GM23338 (cell line): ENCODE data around the gene EVC. TPM values are rescaled to one million over a fixed set of nuclear protein-coding genes. Genes with fewer than 3 reads are reported as not detected.
A peak's percentile ranks its signal among the peaks of the same experiment; 100 is the strongest.

Source experiments
- ATAC-seq: fragments of 200-7000 bp; cut with Tn5 transposase; 3 replicates; pipeline ENCODE4 v1.9.1; 2020
- DNase-seq: peaks from one replicate; pipeline ENCODE4 v3.0.0-alpha.2; 2015; ENCODE audit warnings: low spot score
- H2AFZ ChIP-seq: fragments of 200-600 bp; sonication (generic); 2 replicates; pipeline ENCODE4 v1.8.0; 2016; ENCODE audit warnings: antibody characterized with exemption, mild to moderate bottlenecking, moderate library complexity
- H3F3A ChIP-seq: fragments of 200-600 bp; sonication (generic); replicated peaks from 2 replicates; pipeline ENCODE4 v1.8.0; 2017; ENCODE audit warnings: antibody characterized with exemption, mixed run types, low read depth
- H3K27ac ChIP-seq: fragments of 200-600 bp; sonication (generic); 2 replicates; pipeline ENCODE4 v1.6.1; 2016; ENCODE audit warnings: low read depth
- H3K27me3 ChIP-seq: fragments of 200-600 bp; sonication (generic); 2 replicates; pipeline ENCODE4 v1.8.0; 2016; ENCODE audit warnings: mild to moderate bottlenecking, mixed run types, moderate library complexity; ENCODE audit not compliant: insufficient read depth
- H3K36me3 ChIP-seq: fragments of 200-600 bp; sonication (generic); 2 replicates; pipeline ENCODE4 v1.8.0; 2016; ENCODE audit warnings: mild to moderate bottlenecking; ENCODE audit not compliant: insufficient read depth
- H3K4me1 ChIP-seq: fragments of 200-600 bp; sonication (generic); 2 replicates; pipeline ENCODE4 v1.8.0; 2016; ENCODE audit warnings: mild to moderate bottlenecking, moderate library complexity; ENCODE audit not compliant: insufficient read depth
- H3K4me2 ChIP-seq: fragments of 200-600 bp; sonication (generic); 2 replicates; pipeline ENCODE4 v1.7.1; 2017; ENCODE audit warnings: mixed run types
- H3K4me3 ChIP-seq: fragments of 200-600 bp; sonication (generic); 2 replicates; pipeline ENCODE4 v1.6.1; 2016; ENCODE audit warnings: mixed run types
- H3K79me2 ChIP-seq: fragments of 200-600 bp; sonication (generic); replicated peaks from 2 replicates; pipeline ENCODE4 v1.8.0; 2017; ENCODE audit warnings: mild to moderate bottlenecking; ENCODE audit not compliant: insufficient read depth
- H3K9me2 ChIP-seq: fragments of 200-600 bp; sonication (generic); 2 replicates; pipeline ENCODE4 v1.8.0; 2017; ENCODE audit not compliant: insufficient read depth
- H4K20me1 ChIP-seq: fragments of 200-600 bp; sonication (generic); replicated peaks from 2 replicates; pipeline ENCODE4 v1.8.0; 2017; ENCODE audit warnings: mild to moderate bottlenecking; ENCODE audit not compliant: insufficient read depth
- H3K27ac Mint-ChIP-seq: 2 replicates; pipeline ENCODE4 v1.8.0; 2020; ENCODE audit warnings: inconsistent platforms, mild to moderate bottlenecking, moderate library complexity, mixed read lengths
- H3K27me3 Mint-ChIP-seq: 3 replicates; pipeline ENCODE4 v1.8.0; 2022; ENCODE audit warnings: low read depth, mild to moderate bottlenecking, moderate library complexity, mixed read lengths, inconsistent platforms; ENCODE audit not compliant: insufficient read depth, poor library complexity
- H3K36me3 Mint-ChIP-seq: 3 replicates; pipeline ENCODE4 v1.8.0; 2021; ENCODE audit warnings: low read depth, mild to moderate bottlenecking, inconsistent platforms, moderate library complexity, mixed read lengths
- H3K4me1 Mint-ChIP-seq: 3 replicates; pipeline ENCODE4 v1.8.0; 2020; ENCODE audit warnings: mild to moderate bottlenecking, inconsistent platforms, mixed read lengths
- H3K4me3 Mint-ChIP-seq: 3 replicates; pipeline ENCODE4 v1.8.0; 2021; ENCODE audit warnings: moderate library complexity, mild to moderate bottlenecking, inconsistent platforms, mixed read lengths
- H3K9me3 Mint-ChIP-seq: 3 replicates; pipeline ENCODE4 v1.8.0; 2020; ENCODE audit warnings: moderate library complexity, mild to moderate bottlenecking, inconsistent platforms, mixed read lengths
- CREB1 ChIP-seq: fragments of 250-450 bp; sonication (Bioruptor Pico); IDR thresholded peaks from 2 replicates; pipeline ENCODE4 v1.5.0; 2020; ENCODE audit warnings: low read depth, mild to moderate bottlenecking, moderate library complexity
- EZH2 ChIP-seq: fragments of 200-600 bp; sonication (generic); IDR thresholded peaks from one replicate; pipeline ENCODE4 v1.8.0; 2017; ENCODE audit warnings: antibody characterized with exemption, mild to moderate bottlenecking, low read depth; ENCODE audit not compliant: unreplicated experiment
- EZH2phosphoT487 ChIP-seq: fragments of 200-600 bp; sonication (generic); IDR thresholded peaks from one replicate; pipeline ENCODE4 v1.8.1; 2018; ENCODE audit warnings: antibody characterized with exemption; ENCODE audit not compliant: unreplicated experiment
- JUNB ChIP-seq: IDR thresholded peaks from one replicate; pipeline ENCODE4 v1.6.1; 2016; ENCODE audit warnings: antibody characterized with exemption; ENCODE audit not compliant: unreplicated experiment
- NANOG ChIP-seq: IDR thresholded peaks from 2 replicates; pipeline ENCODE4 v1.6.1; 2016; ENCODE audit warnings: antibody characterized with exemption, borderline replicate concordance
- POLR2AphosphoS5 ChIP-seq: IDR thresholded peaks from 2 replicates; pipeline ENCODE4 v1.6.1; 2016; ENCODE audit warnings: antibody characterized with exemption, low read depth
- ZNF114 ChIP-seq: fragments of 250-450 bp; sonication (Bioruptor Pico); IDR thresholded peaks from 2 replicates; pipeline ENCODE4 v1.5.0; 2020; ENCODE audit warnings: mild to moderate bottlenecking, moderate library complexity
- ZNF331 ChIP-seq: fragments of 250-450 bp; sonication (Bioruptor Pico); IDR thresholded peaks from 2 replicates; pipeline ENCODE4 v1.5.0; 2020; ENCODE audit warnings: low read depth, mild to moderate bottlenecking, moderate library complexity
- polyA plus RNA-seq: library from polyadenylated mRNA; unstranded; fragments of >200 nt; fragmentation: Nextera tagmentation; extraction: Ambion mirVana; gene quantifications from 2 replicates; pipeline ENCODE4 v1.2.1, GENCODE V29; 2016
- total RNA-seq: library from RNA; depleted of rRNA; stranded (reverse); fragments of >200 nt; shearing (Covaris generic); gene quantifications from 2 replicates; pipeline ENCODE4 v1.2.3, GENCODE V29; 2014
- TF ChIP-seq, protein P1 (sequence below), 2 experiments: fragments of 200-600 bp in 1 of 2; sonication (generic) in 1 of 2; conservative IDR thresholded peaks; 2 replicates each; pipeline versions ENCODE4 v1.5.1 to v1.6.1; 2016 to 2017; ENCODE audit warnings: antibody characterized with exemption in 2 of 2, low read depth in 2 of 2, mild to moderate bottlenecking in 2 of 2, moderate library complexity in 1 of 2
- TF ChIP-seq, protein P2 (sequence below): IDR thresholded peaks from one replicate; pipeline ENCODE4 v1.6.1; 2018; ENCODE audit warnings: antibody characterized with exemption; ENCODE audit not compliant: unreplicated experiment
- TF ChIP-seq, protein P3 (sequence below): IDR thresholded peaks from 2 replicates; pipeline ENCODE4 v1.6.1; 2016; ENCODE audit warnings: antibody characterized with exemption

Gene EVC
- total and polyA plus RNA-seq, 2 experiments from 2014 or later = 1.7 to 12.8 TPM

DNA sequence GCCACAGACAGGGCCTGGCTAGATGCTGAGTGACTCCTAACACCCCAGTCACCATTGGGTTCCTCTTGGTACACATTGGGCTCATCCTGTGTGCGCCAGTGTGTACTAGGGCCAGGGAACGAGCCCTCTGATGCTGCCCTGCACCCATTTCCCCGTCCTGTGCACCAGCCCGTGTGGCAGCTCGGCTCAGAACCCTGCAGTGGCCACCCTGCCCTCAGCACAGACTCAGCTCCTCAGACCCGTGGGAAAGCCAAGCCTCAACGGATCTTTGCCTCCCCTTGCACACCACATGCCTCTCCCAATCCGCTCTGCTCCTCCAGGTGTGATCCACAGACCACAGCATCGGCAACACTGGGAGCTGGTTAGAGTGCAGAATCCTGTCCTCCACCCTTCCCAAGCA is 38.6 kb downstream of the EVC start:
- no peak for DNase-seq

More for the DNA sequence above, 38.6 kb downstream of the EVC start:
- peaks cover 22% of the 10 kb centered on the region for H3K4me1 ChIP-seq
- H3K27me3 Mint-ChIP-seq = peaks cover 14% of the 10 kb centered on the region
- no peak for TF ChIP-seq EZH2
- no peak for TF ChIP-seq ZNF114 (CRISPR knock-in tag)
- TF ChIP-seq POLR2AphosphoS5 = no peak
- TF ChIP-seq, protein P1, sequence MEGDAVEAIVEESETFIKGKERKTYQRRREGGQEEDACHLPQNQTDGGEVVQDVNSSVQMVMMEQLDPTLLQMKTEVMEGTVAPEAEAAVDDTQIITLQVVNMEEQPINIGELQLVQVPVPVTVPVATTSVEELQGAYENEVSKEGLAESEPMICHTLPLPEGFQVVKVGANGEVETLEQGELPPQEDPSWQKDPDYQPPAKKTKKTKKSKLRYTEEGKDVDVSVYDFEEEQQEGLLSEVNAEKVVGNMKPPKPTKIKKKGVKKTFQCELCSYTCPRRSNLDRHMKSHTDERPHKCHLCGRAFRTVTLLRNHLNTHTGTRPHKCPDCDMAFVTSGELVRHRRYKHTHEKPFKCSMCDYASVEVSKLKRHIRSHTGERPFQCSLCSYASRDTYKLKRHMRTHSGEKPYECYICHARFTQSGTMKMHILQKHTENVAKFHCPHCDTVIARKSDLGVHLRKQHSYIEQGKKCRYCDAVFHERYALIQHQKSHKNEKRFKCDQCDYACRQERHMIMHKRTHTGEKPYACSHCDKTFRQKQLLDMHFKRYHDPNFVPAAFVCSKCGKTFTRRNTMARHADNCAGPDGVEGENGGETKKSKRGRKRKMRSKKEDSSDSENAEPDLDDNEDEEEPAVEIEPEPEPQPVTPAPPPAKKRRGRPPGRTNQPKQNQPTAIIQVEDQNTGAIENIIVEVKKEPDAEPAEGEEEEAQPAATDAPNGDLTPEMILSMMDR (conservative IDR thresholded peaks at IDR 0.05; ENCODE audit: low read depth in 2 of 2) = no peak
- TF ChIP-seq NANOG = no peak
- TF ChIP-seq ZNF331 = no peak
- no peak for TF ChIP-seq JUNB
- TF ChIP-seq, protein P2, sequence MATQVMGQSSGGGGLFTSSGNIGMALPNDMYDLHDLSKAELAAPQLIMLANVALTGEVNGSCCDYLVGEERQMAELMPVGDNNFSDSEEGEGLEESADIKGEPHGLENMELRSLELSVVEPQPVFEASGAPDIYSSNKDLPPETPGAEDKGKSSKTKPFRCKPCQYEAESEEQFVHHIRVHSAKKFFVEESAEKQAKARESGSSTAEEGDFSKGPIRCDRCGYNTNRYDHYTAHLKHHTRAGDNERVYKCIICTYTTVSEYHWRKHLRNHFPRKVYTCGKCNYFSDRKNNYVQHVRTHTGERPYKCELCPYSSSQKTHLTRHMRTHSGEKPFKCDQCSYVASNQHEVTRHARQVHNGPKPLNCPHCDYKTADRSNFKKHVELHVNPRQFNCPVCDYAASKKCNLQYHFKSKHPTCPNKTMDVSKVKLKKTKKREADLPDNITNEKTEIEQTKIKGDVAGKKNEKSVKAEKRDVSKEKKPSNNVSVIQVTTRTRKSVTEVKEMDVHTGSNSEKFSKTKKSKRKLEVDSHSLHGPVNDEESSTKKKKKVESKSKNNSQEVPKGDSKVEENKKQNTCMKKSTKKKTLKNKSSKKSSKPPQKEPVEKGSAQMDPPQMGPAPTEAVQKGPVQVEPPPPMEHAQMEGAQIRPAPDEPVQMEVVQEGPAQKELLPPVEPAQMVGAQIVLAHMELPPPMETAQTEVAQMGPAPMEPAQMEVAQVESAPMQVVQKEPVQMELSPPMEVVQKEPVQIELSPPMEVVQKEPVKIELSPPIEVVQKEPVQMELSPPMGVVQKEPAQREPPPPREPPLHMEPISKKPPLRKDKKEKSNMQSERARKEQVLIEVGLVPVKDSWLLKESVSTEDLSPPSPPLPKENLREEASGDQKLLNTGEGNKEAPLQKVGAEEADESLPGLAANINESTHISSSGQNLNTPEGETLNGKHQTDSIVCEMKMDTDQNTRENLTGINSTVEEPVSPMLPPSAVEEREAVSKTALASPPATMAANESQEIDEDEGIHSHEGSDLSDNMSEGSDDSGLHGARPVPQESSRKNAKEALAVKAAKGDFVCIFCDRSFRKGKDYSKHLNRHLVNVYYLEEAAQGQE = no peak
- no peak for TF ChIP-seq EZH2phosphoT487
- TF ChIP-seq CREB1 (CRISPR knock-in tag) = no peak
- TF ChIP-seq, protein P3, sequence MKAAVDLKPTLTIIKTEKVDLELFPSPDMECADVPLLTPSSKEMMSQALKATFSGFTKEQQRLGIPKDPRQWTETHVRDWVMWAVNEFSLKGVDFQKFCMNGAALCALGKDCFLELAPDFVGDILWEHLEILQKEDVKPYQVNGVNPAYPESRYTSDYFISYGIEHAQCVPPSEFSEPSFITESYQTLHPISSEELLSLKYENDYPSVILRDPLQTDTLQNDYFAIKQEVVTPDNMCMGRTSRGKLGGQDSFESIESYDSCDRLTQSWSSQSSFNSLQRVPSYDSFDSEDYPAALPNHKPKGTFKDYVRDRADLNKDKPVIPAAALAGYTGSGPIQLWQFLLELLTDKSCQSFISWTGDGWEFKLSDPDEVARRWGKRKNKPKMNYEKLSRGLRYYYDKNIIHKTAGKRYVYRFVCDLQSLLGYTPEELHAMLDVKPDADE = no peak
- H3K4me2 ChIP-seq = no peak overlapping the region
- peak overlapping the region; percentile 14; the same call in 1 of the 2 replicates for H3K27ac Mint-ChIP-seq
- no peaks in the 10 kb centered on the region for H3K27me3 ChIP-seq
- H3K9me2 ChIP-seq = no peaks in the 10 kb centered on the region
- no peaks in the 10 kb centered on the region for H3K79me2 ChIP-seq
- H3K36me3 ChIP-seq = no peaks in the 10 kb centered on the region; the same call in 1 of the 2 replicates
- ATAC-seq = no peak
- no peak overlapping the region for H3K27ac ChIP-seq
- H3K4me3 ChIP-seq = no peak overlapping the region
- H4K20me1 ChIP-seq = no peaks in the 10 kb centered on the region
- no peaks in the 10 kb centered on the region for H3F3A ChIP-seq
- no peak overlapping the region for H3K4me3 Mint-ChIP-seq
- H3K36me3 Mint-ChIP-seq = peaks cover 41% of the 10 kb centered on the region
- H3K4me1 Mint-ChIP-seq = peaks cover 37% of the 10 kb centered on the region
- no peak overlapping the region for H2AFZ ChIP-seq
- H3K9me3 Mint-ChIP-seq = no peaks in the 10 kb centered on the region
